ENCODE data around the gene MLC1. TPM values are rescaled to one million over a fixed set of nuclear protein-coding genes. Genes with fewer than 3 reads are reported as not detected.

Gene MLC1
- total RNA-seq, 2 experiments from 2014 or later: 4.2 to 4.9 TPM

DNA sequence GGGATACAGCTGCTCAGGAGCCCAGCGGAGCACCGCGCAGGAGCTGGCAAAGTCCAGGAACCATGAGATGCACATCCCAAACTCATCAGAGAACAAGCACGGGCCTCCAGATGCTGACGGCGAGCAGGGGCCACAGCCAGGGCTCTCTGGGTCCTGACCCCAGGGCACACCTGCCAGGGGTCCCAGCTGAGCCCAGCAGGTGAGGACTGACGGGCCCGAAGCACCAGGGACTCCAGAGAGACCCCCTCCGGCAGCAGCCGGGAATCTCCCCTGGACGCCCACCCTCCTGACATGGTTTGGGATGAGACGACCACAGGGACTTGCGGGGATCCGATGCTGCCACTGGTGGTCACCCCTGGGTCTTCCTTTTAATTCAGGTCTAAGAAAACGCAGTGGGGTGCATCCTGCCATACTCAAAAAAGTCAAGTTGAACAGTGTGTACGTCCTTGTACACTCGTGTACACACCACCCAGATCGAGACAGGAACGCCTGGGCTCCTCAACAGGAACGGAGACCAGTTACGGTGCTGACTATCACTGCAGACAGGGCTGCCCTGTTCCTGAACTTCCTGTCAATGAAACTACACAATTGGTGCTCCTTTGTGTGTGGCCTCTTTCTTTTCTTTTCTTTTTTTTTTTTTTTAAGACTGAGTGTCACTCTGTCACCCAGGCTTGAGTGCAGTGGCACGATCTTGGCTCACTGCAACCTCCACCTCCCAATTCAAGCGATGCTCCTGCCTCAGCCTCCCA lies 49.1 kb downstream of the MLC1 start:
- H3K36me3 Mint-ChIP-seq: no peaks in the 10 kb centered on the region
- H3K4me3 Mint-ChIP-seq: no peak overlapping the region
- peaks cover 5% of the 10 kb centered on the region for H3K4me1 Mint-ChIP-seq
- ATAC-seq (ENCODE audit: low read depth): no peak
- POLR2A ChIA-PET: no interaction called here
- DNase-seq: no peak
- no peak overlapping the region for H3K27ac Mint-ChIP-seq
- H3K9me3 Mint-ChIP-seq: peaks cover 5% of the 10 kb centered on the region
- H3K27me3 Mint-ChIP-seq: peaks cover 7% of the 10 kb centered on the region

DNA sequence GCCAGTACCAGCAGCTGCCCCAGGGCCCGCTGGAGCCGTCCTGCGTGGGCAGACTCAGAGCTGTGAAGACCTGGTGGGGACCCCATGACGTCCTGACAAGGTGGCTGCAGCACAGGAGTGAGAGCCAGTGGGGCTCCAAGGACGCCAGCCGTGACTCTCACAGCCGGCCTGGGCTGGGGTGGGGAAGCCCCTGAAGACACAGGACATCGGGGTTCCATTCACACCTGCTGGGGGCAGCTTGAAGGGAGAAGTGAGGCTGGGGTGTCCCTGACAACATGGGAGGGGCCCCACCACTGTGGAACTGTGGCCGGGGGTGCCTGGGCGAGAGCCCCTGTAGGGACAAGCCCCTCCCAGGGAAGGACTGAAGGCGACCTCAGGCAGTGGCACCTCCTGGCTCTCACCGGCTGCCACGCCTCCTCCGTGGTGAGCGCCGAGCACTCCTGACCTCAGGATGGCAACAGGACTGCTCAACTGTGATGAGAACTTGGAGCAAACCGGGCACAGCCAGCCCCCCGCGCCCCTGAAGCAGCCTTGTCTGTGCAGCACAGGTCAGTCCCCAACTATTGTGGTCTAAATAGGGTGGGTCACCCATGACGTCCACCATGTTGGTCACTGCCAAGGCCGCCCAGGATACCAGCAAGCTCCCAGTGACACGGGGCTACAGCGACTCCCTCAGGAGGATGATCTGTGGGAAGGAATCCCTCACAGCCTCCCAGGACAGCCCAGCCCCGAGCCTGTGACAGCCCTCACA lies 49.9 kb downstream of the MLC1 start:
- POLR2A ChIA-PET: no interaction called here
- peaks cover 5% of the 10 kb centered on the region for H3K9me3 Mint-ChIP-seq
- peaks cover 5% of the 10 kb centered on the region for H3K4me1 Mint-ChIP-seq
- peaks cover 7% of the 10 kb centered on the region for H3K27me3 Mint-ChIP-seq
- no peak overlapping the region for H3K27ac Mint-ChIP-seq
- H3K36me3 Mint-ChIP-seq: no peaks in the 10 kb centered on the region
- ATAC-seq (ENCODE audit: low read depth) (peak; percentile 7), DNase-seq (no peak)
- H3K4me3 Mint-ChIP-seq: no peak overlapping the region

DNA sequence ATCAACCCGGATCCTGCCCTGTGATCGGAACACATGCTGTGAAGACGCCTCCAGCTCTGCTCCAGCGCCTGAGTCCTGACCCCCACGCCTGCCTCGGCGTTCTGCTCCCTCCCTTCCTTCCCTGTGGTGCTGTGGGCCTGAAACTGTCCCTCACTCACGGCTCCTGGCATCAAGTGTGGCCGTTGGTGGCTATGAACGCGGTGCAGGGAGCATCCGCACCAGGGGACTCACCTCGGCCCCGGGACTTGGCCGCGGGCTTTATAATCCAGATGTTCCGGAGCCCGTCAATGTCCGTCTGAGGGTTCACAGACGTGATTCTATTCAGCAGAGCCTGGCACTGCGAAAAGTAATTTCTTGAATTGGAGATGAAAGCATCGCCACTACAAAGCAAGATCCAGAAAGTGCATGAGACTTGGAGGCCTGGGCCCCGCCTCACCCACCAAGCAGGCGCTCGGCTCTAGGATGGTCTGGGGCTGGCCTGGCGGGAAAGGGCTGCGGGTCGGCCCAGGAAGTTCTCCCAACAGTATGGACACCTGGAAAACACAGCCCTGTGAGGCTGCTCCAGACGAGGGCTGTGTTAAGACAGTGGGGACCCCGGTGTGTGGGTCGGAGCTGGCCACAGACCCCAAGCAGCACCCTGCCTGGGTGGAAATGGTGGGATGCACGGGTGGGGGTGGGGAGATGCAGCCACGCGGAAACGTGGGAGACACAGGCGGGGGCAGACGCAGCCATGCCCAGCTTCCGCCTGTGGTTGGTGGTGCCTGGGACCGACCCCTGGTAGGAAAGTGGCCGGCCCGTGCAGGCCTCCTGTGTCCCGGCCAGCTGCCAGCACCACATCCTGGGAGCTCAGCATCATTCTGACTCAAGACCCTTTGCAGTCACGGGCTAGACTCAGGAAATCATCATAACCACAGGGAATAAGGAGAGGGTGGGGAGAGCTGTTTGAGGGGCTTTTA lies 50.8 kb downstream of the MLC1 start:
- DNase-seq (no peak), ATAC-seq (ENCODE audit: low read depth) (peak; percentile 36)
- peaks cover 5% of the 10 kb centered on the region for H3K9me3 Mint-ChIP-seq
- POLR2A ChIA-PET: no interaction called here
- no peak overlapping the region for H3K4me3 Mint-ChIP-seq
- H3K4me1 Mint-ChIP-seq: peaks cover 5% of the 10 kb centered on the region
- peaks cover 5% of the 10 kb centered on the region for H3K27me3 Mint-ChIP-seq
- H3K27ac Mint-ChIP-seq: no peak overlapping the region
- H3K36me3 Mint-ChIP-seq: no peaks in the 10 kb centered on the region

DNA sequence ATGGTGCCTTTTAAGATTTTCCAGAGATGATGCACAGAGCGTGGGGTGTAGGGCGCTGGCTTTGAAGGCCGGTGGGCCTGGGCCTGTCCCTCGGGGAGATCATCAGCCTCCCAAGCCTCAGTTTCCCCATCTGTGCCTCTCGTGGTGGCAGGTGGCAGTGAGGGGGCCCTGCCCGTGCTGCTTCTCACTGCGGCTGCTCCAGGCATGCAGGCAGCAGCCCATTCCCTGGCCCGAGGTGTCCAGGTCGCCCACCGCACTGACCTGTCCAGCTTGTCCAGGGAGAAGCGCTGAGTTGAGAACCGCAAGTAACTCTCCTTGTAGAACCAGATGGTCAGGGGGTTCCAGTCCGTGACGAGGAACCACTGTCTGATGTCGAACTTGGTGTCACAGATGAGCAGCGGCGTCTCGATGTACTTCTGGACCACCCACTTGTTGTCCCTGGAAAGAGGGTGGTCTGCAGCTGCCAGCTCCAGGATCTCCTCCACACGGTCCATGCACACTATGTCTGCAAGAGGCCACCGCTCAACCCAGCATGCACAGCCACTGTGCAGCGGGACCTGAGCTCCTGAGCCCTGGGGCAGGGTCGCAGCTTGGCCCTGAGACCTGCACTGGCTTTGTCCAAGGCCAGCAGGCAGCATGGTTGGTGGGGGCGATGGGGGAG lies 52.2 kb downstream of the MLC1 start:
- H3K9me3 Mint-ChIP-seq: no peaks in the 10 kb centered on the region
- POLR2A ChIA-PET: no interaction called here
- no peak overlapping the region for H3K4me3 Mint-ChIP-seq
- H3K27me3 Mint-ChIP-seq: peaks cover 5% of the 10 kb centered on the region
- H3K36me3 Mint-ChIP-seq: no peaks in the 10 kb centered on the region
- peaks cover 5% of the 10 kb centered on the region for H3K4me1 Mint-ChIP-seq
- DNase-seq (no peak), ATAC-seq (ENCODE audit: low read depth) (no peak)
- H3K27ac Mint-ChIP-seq: no peak overlapping the region

DNA sequence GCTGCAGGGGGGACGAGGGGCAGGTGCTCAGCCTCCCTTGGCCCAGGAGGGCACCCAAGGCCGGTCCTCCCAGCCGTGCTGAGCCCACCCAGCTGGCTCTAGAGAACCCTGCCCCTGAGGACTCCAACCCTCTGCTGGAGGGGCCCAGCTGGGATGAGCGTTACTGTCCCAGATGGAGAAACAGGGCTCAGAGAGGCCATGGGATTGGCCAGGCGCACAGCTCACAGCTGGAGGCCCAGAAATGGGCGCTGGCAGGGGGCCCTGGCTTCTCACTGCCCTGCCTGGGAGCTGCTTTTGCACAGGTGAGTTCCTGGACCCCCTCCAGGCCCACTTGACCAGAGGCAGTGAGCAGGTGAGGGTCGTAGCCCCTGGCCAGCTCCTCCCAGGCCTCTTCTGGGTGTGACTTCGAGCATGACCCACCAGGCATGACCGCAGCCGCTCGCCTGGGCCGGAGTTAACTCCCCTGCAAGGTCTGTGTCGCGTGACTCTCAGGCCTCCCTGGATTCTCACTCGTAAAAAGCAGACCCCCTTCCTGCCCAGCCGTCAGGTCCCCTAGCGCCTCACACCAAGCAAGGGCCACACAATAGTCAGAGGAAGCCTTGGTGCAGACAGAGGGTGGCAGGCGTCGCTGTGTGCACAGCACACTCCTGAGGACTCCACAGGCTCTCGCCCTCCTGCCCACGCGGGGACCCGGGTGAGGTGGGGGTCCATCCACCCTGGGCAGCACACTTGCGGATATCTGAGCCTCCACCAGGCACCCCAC lies 52.9 kb downstream of the MLC1 start:
- Mint-ChIP-seq H3K36me3 (no peaks in the 10 kb centered on the region), H3K27ac (no peak overlapping the region), H3K9me3 (no peaks in the 10 kb centered on the region), H3K27me3 (peaks cover 5% of the 10 kb centered on the region), H3K4me1 (peaks cover 5% of the 10 kb centered on the region), H3K4me3 (no peak overlapping the region)
- POLR2A ChIA-PET: interaction anchor here (1.0 kb wide), 1 partner anchor 265 kb away, joined by 3 read pairs; no protein-coding TSS in a partner anchor
- ATAC-seq (ENCODE audit: low read depth): no peak
- DNase-seq: no peak

DNA sequence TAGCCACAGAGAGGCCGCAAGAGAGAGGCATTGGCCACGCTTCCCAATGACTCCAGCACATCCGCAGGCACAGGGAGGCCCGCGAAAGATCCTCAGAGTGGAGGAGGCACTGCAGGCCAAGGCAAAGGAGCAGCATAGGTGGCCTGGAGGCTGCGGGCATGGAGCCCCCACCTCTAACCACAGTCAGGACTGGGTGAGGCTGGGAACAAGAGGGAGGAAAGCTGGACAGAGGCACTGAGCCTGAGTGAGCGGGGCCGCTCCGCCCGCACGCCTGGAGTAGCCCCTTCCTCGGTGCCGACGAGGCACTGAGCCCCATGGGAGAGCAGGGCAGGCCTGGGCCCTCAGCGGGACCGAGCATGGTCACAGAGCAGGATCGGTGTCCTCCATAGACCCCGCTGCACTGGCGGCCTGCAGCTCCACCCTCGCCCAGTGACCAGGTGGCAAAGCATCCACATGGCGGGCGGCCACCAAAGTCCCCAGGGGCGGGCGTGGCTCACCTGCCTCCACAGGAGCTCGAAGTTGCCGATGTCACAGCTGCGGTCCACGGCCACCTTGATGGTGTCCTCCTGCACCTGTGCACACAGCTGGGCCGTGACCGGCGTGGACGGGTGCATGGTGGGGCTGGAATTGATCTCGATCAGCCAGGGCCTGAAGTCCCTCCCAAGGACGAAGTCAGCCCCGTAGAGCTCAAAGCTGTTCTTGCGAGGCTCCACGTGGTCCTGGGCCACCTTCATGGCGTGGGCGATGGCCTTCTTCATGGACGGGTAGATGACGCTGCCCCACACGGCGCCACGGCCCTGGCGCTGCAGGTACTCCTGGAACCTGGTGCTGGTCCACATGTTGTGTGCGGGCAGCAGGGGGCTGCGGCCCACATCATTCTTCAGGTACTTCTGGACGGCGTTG lies 53.8 kb downstream of the MLC1 start:
- peaks cover 5% of the 10 kb centered on the region for H3K4me1 Mint-ChIP-seq
- peaks cover 3% of the 10 kb centered on the region for H3K27me3 Mint-ChIP-seq
- DNase-seq (no peak), ATAC-seq (ENCODE audit: low read depth) (no peak)
- POLR2A ChIA-PET: interaction anchor here (1.0 to 1.6 kb wide), 3 partner anchors 54 to 264 kb away, joined by 3 to 5 read pairs (median 5); partner anchors contain the start of gene MLC1
- no peak overlapping the region for H3K27ac Mint-ChIP-seq
- H3K4me3 Mint-ChIP-seq: no peak overlapping the region
- H3K36me3 Mint-ChIP-seq: no peaks in the 10 kb centered on the region
- no peaks in the 10 kb centered on the region for H3K9me3 Mint-ChIP-seq

DNA sequence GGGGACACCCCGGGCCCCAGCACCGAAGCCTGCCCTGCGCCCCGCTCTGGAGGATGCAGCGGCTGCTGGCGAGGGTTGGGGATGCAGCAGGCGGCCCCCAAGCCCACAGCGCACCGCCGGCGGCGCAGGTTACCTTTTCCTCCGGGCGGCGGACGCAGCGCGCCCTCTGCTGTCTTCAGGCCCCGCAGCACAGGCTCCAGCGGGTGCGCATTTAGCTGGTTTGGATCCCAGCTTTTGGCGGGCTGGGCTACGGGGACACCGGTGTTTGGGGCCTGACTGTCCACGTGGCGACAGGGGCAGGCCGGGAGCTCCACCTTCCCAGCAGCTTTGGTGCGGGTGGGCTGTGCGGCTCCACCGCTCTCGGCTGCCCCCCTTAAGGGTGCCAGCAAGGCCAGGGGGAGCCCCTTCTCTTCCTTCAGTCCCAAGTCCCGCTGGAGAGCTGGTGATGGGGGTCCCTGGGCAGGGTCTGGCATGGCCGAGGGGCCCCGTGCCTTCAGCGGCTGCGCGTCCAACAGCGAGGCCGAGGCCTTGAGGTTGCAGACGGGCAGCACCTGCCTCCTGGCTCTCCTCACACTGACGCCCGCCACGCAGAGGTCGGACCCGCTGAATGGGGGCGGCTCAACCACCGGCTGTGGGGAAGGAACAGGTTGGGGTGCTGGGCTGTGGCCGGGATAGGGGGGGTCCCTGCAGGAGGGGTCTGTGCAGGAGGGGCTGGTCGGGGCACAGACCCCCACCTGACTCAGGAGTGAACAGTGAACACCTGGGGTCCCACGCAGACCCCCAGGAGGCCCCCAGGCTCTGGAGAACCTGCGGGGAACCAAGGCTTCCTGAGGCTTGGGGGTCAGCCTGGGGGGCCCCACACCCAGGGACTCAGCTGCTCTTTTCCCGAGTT lies 54.7 kb downstream of the MLC1 start:
- H3K4me1 Mint-ChIP-seq: peaks cover 5% of the 10 kb centered on the region
- DNase-seq: peak; percentile 88
- POLR2A ChIA-PET: interaction anchor here (0.5 to 1.6 kb wide), 7 partner anchors 12 to 131 kb away, joined by 3 to 6 read pairs (median 5); partner anchors contain the start of gene MLC1
- no peaks in the 10 kb centered on the region for H3K9me3 Mint-ChIP-seq
- no peaks in the 10 kb centered on the region for H3K36me3 Mint-ChIP-seq
- peaks cover 5% of the 10 kb centered on the region for H3K27me3 Mint-ChIP-seq
- ATAC-seq (ENCODE audit: low read depth): peak; percentile 92
- no peak overlapping the region for H3K27ac Mint-ChIP-seq
- H3K4me3 Mint-ChIP-seq: no peak overlapping the region

DNA sequence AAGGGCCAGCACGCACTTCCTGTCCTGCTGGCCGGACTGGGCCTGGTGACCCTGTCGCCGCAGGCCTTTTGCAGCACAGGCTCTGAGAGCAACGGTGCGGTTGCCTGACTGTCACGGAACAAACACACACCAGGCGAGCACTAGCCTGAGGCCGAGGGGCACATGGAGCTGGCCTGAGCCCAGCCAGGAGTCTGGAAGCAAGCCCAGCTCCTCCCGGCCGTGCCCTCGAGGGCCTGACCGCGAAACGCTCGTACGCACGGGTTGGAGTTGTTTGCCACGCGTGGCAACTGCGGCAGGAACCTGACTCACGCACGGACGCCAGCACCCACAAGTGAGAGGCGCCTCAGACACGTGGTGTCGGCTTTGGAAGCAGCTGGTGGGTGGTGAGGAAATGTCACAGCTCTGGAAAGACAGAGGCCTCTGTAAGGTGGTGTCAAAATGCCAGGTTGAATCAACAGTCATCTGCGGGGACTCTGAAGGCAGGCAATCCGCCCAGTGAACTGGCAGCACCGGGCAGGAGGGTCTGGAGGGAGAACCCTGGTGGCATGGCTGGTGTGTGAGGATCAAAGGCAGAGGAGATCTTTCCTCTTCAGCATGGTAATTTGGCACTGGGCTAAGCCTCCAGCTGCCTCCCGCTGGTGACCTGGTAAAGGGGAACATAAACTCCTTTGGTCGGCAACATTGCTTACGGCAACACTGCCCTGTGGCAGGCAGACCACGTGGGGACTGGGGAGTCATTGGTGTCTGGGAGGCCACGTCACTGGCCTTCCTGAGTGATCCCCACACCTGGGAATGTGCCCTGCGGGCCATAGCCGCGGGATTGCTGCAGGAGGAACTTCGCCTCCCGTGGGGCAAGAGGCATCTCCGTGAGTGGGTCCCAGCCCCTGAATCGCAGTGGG lies 57.3 kb downstream of the MLC1 start:
- no peaks in the 10 kb centered on the region for H3K4me1 Mint-ChIP-seq
- POLR2A ChIA-PET: no interaction called here
- no peak overlapping the region for H3K27ac Mint-ChIP-seq

DNA sequence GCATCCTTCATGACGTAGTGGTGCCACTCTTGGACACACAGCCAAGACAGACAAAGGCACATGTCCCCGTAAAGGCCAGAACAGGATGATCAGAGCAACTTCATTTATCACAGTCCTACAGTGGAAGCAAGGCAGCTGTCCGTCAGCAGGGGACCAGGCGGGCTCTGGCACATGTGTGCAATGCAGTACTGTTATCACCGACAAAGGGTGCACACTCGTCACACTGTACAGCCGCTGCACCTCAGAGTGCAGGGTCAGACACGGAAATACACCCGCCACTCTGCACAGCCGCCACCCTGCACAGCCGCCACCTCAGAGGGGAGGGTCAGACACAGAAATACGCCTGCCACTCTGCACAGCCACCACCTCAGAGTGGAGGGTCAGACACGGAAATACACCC lies 59.2 kb downstream of the MLC1 start:
- POLR2A ChIA-PET: no interaction called here
- Mint-ChIP-seq H3K4me1 (no peaks in the 10 kb centered on the region), H3K4me3 (no peak overlapping the region), H3K27me3 (peaks cover 6% of the 10 kb centered on the region), H3K27ac (no peak overlapping the region), H3K9me3 (no peaks in the 10 kb centered on the region), H3K36me3 (no peaks in the 10 kb centered on the region)
- DNase-seq (no peak), ATAC-seq (ENCODE audit: low read depth) (no peak)

More for the DNA sequence above, 57.3 kb downstream of the MLC1 start:
- no peak overlapping the region for H3K4me3 Mint-ChIP-seq
- ATAC-seq (ENCODE audit: low read depth): no peak
- peaks cover 6% of the 10 kb centered on the region for H3K27me3 Mint-ChIP-seq
- no peaks in the 10 kb centered on the region for H3K9me3 Mint-ChIP-seq
- no peaks in the 10 kb centered on the region for H3K36me3 Mint-ChIP-seq
- no peak for DNase-seq

DNA sequence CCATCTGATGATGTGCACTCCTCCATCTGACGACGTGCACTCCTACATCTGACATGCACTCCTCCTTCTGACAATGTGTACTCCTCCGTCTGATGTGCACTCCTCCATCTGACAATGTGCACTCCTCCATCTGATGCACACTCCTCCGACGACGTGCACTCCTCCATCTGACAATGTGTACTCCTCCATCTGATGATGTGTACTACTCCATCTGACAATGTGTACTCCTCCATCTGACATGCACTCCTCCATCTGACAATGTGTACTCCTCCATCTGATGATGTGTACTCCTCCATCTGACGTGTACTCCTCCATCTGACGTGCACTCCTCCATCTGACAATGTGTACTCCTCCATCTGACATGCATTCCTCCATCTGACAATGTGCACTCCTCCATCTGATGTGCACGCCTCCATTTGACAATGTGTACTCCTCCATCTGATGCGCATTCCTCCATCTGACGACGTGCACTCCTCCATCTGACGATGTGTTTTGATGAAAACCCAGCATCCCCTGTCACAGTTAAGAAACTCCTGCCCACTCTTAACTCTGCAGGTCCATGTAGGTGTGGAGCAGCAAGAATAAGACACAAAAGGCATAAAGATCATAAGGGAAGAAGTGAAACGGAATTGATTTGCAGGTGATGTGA lies 62.9 kb downstream of the MLC1 start:
- ATAC-seq (ENCODE audit: low read depth) (no peak), DNase-seq (no peak)
- Mint-ChIP-seq H3K4me3 (no peak overlapping the region), H3K4me1 (peaks cover 13% of the 10 kb centered on the region), H3K36me3 (peaks cover 1% of the 10 kb centered on the region), H3K9me3 (peaks cover 2% of the 10 kb centered on the region), H3K27ac (no peak overlapping the region), H3K27me3 (peaks cover 6% of the 10 kb centered on the region)
- POLR2A ChIA-PET: no interaction called here
